Urinary bladder (tissue), 4 donors: ENCODE measurements around the gene FBXW12. TPM values are rescaled to one million over a fixed set of nuclear protein-coding genes. Genes with fewer than 3 reads are reported as not detected.

ENCODE experiments used
- DNase-seq: peaks from one replicate; pipeline ENCODE4 v3.0.0-alpha.2; 2015; ENCODE audit errors: extremely low spot score
- H3K27ac ChIP-seq: one replicate; pipeline ENCODE4 v1.5.1; 2013; ENCODE audit warnings: low read depth, mild to moderate bottlenecking, moderate library complexity
- H3K36me3 ChIP-seq: one replicate; pipeline ENCODE4 v1.6.1; 2013; ENCODE audit warnings: mild to moderate bottlenecking, moderate library complexity; ENCODE audit not compliant: insufficient read depth
- H3K4me1 ChIP-seq: one replicate; pipeline ENCODE4 v1.6.1; 2013; ENCODE audit warnings: mild to moderate bottlenecking, moderate library complexity; ENCODE audit not compliant: insufficient read depth
- H3K4me3 ChIP-seq: one replicate; pipeline ENCODE4 v1.5.1; 2013; ENCODE audit warnings: low read depth, low read length
- WGBS: extraction: QIAGEN DNeasy Blood & Tissue Kit; methylation state at CpG from one replicate; pipeline ENCODE4 v1.1.7; 2013; 5-methylcytosine and 5-hydroxymethylcytosine counted together
- polyA plus RNA-seq: library from polyadenylated mRNA; stranded (reverse); fragments of 200-250 nt; gene quantifications from one replicate; pipeline ENCODE4 v1.2.3, GENCODE V29; 2013
- total RNA-seq: library from RNA; depleted of rRNA; stranded (reverse); fragments of >200 nt; gene quantifications from one replicate; pipeline ENCODE4 v1.2.3, GENCODE V29; 2014
- donor health status: healthy with polysubstance abuse.
- donor health status: healthy.

The FBXW12 gene
- total and polyA plus RNA-seq, 2 donors, result 0.32 TPM; not detected in 1

DNA sequence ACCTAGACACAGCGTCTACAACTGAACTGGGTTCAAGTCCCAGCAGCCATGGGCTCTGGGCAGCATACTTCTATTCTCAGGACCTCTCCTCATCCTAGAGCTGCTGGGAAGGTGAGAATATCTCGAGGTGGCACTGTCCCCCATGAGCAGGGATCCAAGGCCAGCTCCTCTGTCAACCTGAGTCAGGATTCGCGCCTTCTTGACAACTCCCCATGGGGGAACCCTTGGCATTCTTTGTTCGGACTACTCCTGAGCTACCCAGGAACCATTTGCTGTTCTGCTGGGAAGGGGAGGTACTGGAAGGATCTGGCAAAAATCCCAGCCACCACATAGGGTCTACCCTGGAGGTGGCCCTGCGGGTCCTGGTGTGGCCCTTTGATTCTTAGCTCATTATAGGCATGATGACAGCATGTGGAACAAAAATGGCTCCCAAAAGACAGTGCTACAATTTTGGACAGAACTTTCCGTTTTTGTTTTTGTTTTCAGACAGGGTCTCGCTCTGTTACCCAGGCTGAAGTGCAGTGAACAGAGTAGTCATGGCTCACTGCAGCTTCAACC lies 35.6 kb downstream of the FBXW12 start:
- DNase-seq, result no peak
- peaks cover 1% of the 10 kb centered on the region for H3K36me3 ChIP-seq

DNA sequence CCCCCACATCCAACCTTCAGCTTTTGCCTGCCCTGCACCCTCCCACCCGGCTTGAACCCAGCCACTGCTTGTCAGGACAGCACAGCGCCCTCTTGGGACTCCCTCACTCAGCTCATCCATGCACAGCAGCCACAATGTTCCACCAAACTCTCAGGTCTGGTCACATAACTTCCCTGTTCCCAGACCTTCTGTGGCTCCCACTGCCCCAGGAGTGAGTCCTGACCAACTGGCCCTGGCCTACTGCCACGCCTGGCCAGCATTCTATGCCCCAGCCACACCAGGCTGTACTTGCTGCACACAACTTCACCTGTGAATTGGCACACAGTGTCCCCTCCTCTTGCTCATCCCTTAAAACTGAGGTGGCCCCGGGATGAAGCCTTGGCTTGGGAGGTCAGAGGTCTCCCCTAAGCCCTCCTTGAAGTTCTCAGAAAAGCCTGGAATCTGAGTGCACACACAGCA lies 36.8 kb downstream of the FBXW12 start:
- H3K4me1 ChIP-seq, result no peaks in the 10 kb centered on the region
- WGBS, result 86% methylated on average over 4 of the region's 4 CpGs
- no peak for DNase-seq
- peaks cover 2% of the 10 kb centered on the region for H3K36me3 ChIP-seq
- no peak overlapping the region for H3K27ac ChIP-seq
- no peak overlapping the region for H3K4me3 ChIP-seq

More for the DNA sequence above, 35.6 kb downstream of the FBXW12 start:
- no peaks in the 10 kb centered on the region for H3K4me1 ChIP-seq
- H3K4me3 ChIP-seq, result no peak overlapping the region
- 93% methylated on average over 8 of the region's 8 CpGs for WGBS
- H3K27ac ChIP-seq, result no peak overlapping the region

DNA sequence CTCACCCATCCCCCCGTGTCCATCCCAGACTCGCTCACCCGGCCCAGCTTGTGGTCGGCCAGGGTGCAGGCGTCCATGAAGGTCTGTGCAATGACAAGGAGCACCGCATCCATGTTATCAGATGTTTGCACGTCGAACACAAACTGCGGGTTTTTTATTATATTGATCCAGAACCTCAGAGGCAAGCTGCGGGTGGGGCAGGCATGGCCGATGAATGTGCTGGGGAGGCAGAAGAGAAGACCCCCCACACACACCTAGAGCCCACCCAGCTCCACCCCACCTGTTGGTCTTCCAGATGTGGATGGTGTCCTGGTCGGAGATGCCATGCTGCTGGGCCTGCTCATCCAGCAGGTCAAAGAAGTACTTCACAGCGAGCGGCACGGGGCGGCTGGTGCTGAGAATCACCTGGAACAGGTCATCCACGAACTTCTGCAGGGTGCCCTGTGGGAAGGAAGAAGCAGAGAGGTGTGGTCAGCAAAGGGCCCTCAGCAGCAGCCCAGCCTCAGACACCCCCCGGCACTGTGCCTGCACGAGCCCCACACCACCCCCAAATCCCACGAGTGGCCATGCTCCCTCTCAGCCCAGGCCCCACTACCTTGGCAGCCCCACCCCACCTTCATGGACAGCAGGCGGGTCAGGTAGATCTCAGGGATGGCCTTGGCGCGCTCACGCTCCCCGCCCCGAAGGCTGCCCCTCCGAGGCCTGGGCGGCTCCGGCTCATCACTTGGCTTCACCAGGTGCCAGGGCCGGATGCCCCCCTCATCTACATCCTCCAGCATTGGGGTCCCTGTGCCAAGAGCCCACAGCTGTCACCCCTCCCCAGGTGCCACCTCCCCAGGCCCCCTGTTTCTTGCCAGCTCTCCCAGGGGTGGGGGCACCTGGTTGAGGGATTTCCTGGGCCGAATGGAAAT lies 37.5 kb downstream of the FBXW12 start:
- H3K27ac ChIP-seq, result no peak overlapping the region
- H3K4me3 ChIP-seq, result no peak overlapping the region
- 92% methylated on average over 31 of the region's 31 CpGs for WGBS
- H3K4me1 ChIP-seq, result no peaks in the 10 kb centered on the region
- DNase-seq, result no peak
- H3K36me3 ChIP-seq, result peaks cover 2% of the 10 kb centered on the region

DNA sequence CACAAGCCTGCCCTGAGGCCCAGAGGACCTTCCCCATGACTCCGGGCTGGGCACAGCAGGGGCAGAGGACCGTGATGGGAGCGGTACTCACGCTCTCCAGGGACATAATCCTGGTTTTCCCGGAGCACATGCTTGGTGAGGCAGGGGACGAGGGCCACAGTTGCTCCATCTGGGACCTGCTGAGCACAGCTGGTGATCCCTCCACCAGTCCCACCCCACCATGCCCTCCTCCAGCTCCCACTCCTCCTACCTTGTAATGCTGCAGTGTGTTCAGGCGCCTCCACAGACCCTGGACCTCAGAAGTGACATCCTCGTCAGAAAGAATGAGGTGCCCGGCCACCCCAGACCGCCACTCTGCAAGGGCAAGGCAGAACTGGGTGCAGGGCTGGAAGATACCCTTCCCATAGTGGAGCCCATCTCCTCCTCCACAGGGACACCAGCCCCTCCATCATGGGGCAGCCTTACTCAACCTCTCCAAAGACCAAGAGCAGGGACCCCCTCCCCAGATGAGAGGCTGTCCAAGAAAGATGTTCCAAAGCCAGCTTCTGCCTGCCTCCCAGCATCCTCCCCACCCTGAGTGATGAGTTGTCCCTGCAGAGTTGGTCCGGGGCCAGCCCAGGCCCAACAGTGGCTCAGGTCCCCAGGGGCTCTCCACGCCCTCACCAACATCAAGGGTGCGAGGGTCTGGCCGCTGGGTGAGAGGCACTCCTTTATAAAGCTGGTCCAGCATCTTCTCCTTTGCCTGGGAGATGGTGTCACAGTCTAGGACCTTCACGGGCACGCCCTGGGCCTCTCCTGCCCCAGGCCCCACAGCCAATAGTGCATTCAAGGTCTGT lies 38.4 kb downstream of the FBXW12 start:
- H3K36me3 ChIP-seq, result peaks cover 2% of the 10 kb centered on the region
- H3K27ac ChIP-seq, result no peak overlapping the region
- DNase-seq, result no peak
- WGBS, result 95% methylated on average over 16 of the region's 16 CpGs
- no peaks in the 10 kb centered on the region for H3K4me1 ChIP-seq
- no peak overlapping the region for H3K4me3 ChIP-seq

DNA sequence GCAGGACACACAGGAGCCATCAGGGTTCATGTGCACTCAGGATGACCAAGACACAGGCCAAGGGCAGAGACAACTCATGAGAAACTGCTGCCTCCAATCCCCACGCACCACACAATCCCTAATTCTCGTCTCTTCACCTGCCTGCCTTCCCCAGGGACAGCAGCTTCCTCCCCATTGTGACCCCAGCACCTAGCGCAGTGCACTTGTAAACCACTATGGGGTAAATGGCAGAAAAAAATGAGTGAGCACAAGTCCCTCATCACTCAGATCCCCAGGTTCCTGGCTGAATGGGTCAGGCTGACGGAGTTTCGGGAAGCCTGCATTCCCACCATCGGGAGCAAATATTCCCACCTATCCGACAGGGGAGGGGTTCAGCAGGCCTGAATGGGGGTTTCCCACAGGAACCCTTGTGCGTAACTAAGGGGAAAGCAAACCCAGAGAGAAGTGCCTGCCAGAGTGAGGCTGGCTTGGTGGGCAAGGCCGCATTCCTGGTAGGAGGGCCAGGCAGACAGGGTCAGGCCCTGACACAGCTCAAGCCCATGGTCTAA lies 39.1 kb downstream of the FBXW12 start:
- DNase-seq, result no peak
- Histone ChIP-seq H3K27ac (no peak overlapping the region), H3K36me3 (peaks cover 2% of the 10 kb centered on the region), H3K4me1 (no peaks in the 10 kb centered on the region), H3K4me3 (no peak overlapping the region)
- WGBS, result 94% methylated on average over 9 of the region's 9 CpGs

DNA sequence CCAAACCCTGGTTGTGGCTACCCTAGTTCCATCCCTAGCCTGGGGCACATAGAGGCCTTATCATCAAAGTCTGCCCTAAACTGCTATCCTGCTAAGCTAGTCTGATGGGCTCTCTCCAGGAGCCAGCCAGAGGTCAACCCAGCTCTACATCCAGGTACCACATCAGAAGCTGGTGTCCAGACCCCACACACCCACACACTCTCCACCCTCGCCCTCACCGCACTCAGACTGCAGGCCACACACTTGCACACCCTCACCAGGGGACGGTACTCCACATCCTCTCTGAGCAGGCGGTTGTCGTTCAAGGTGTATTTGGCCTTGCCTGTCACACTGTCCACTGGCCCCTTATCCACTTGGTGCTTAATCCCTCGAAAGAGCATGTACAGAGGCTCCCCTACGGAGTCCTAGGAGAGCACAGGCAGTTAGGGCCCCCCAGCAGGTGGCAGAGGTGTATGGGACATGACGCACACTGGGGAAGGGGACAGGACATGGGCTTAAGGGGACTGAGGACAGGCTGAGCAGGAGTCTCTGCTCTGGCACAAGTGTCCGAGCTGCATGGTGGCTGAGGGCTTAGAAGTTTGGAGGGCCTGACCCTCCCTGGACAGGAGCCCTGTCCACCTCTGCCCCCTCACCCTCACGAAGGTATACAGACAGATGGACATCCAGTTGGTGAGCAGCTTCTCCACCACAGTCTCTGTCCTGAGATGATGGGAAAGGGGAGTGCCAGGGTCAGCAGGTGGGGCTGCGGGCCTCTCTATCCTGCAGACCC lies 39.8 kb downstream of the FBXW12 start:
- WGBS, result 93% methylated on average over 11 of the region's 11 CpGs
- no peaks in the 10 kb centered on the region for H3K4me1 ChIP-seq
- DNase-seq, result no peak
- peaks cover 2% of the 10 kb centered on the region for H3K36me3 ChIP-seq
- H3K4me3 ChIP-seq, result no peak overlapping the region
- H3K27ac ChIP-seq, result no peak overlapping the region

DNA sequence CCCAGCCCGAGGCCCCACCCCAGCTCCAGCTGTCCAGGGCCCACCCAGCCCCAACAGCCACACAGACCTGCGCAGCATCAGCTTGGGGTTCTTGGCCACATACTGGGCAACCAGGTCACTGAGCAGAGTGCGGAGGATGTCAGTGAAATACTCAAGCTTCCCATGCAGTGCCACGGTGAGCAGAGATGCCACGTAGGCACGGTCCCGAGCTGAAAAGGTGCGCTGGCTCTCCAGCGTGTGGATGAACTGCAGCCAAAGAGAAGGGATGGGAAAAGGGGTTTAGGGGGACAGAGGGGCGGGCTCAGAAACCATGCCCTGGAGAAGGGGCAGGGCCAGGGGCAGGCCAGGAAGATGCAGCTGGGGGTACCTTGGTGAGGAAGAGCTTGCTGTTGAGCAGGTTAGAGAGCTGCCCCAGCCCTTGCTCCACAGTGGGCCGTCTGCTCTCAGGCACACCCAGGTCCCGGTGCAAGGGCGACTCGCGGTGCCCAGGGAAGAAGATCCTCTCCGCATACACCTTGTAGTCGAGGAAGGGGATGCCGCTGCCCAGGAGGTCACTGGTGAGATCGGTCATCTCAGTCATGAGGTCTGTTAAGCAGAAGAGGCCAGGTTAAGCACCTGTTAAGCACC lies 40.5 kb downstream of the FBXW12 start:
- DNase-seq, result no peak
- H3K27ac ChIP-seq, result no peak overlapping the region
- peaks cover 2% of the 10 kb centered on the region for H3K36me3 ChIP-seq
- no peak overlapping the region for H3K4me3 ChIP-seq
- WGBS, result 94% methylated on average over 19 of the region's 19 CpGs
- no peaks in the 10 kb centered on the region for H3K4me1 ChIP-seq

DNA sequence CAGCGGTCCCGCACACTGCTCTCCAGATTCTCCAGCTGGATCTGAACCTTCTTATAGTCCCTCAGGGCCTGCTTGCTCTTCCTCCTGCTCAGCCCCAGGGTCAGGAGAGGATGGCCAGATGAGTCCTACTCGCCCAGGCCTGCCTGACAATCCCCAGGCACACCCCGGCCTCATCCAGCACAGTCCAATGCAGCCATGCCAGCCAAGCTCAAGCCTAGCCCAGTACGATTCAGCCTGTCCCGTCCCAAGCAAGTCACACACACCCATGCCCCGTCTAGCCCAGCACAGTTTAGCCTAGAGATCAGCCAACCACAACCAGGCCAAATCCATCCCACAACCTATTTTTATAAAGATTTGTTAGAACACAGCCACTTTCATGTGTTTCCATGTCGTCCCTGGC lies 41.1 kb downstream of the FBXW12 start:
- Histone ChIP-seq H3K4me1 (no peaks in the 10 kb centered on the region), H3K36me3 (peaks cover 2% of the 10 kb centered on the region), H3K27ac (no peak overlapping the region), H3K4me3 (no peak overlapping the region)
- WGBS, result 84% methylated on average over 8 of the region's 8 CpGs
- no peak for DNase-seq

DNA sequence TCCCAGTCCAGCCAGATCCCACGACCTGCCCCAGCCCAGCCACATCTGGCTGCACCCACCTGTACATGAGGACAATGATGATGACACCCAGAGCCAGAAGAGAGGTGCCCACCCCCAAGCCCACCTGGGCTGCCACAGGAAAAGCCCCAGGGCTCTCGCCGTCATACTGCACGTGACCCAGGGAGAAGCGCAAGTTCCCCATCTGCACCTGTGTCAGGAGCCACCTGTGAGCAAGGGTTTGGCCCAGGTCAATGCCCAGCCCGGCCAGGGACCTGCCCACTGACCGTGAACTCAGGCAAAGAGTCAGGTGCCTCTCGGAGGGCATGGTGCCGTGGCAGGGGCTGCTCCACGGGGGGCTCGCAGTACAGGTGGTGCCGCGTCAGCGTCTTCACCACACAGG lies 41.6 kb downstream of the FBXW12 start:
- Histone ChIP-seq H3K4me3 (no peak overlapping the region), H3K27ac (no peak overlapping the region), H3K36me3 (peaks cover 2% of the 10 kb centered on the region), H3K4me1 (no peaks in the 10 kb centered on the region)
- 93% methylated on average over 14 of the region's 14 CpGs for WGBS
- no peak for DNase-seq

DNA sequence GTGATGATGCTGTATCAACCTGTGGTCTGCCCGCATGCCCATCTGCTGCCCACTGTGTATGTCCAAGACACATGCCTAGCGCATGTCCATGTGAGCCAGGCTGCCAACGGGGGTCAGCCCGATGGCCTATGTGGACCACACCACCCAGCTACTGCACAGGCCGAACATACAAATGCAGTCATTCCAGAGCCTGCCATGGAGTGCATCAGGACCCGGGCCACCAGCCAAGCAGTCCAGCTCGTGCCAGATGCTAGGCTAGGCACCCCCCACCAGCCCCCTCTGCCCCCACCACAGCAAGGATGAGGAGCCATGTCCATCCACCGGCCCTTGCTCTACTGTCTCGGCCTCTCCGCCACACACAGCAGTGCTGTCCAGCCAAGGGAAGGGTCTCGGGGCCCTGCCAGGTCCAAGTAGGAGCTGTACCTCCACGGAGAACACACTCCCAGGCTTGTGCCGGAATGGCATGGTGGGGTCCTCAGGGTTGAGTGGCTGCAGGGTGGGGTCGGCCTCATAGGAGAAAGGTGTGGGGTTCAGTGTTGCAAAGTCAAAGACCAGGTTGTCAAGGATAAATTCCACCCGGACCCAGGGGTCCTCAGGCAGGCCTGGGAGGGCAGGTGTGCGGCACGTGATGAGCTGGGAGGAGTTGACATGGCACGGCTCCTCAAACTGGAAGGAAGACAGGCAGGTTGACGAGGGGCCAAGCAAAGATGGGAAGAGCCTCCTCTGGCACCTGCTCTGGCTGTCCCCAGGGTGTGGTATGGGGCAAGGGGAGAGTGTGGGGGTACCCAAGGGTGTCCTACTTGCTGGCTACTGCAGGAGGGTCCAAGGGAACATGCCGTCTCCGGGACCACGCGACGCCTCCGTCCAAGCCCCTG lies 42.6 kb downstream of the FBXW12 start:
- H3K4me3 ChIP-seq, result no peak overlapping the region
- no peak overlapping the region for H3K27ac ChIP-seq
- WGBS, result 85% methylated on average over 25 of the region's 25 CpGs
- no peak for DNase-seq
- no peaks in the 10 kb centered on the region for H3K4me1 ChIP-seq
- H3K36me3 ChIP-seq, result peaks cover 2% of the 10 kb centered on the region

DNA sequence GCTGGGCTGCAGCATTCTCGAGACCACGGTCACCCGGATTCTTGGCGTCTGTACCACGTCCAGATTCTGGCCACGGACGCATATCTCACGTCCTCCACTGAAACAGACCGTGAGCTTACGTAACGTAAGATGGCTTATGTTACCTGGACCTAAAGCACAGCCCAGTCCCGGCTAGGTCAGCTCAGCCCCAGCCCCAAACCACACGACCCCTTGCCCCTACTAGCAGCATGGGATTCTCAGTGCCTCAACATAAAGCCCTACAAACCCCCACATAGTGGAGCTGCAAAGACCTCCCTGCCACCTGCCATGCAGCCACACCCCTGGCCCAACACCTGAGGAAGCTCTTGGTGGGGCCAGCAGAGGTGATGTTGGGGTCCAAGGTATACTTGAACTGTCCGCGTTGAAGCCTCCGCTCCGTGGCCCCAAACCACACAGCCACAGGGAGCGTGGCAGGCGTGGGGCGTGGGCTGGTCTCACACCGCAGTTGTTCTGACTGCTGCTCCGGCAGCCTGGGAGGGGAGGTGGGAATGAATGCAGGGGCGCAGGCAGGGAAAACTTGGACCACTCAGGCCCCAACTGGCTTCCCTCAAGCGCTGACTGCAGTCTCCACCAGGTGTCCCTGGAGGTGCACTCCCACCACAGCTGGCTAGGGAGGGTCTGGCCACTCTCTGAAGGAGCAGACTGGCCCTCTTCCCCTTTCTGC lies 43.4 kb downstream of the FBXW12 start:
- H3K27ac ChIP-seq, result no peak overlapping the region
- no peak for DNase-seq
- H3K36me3 ChIP-seq, result peaks cover 2% of the 10 kb centered on the region
- whole genome bisulfite sequencing, result 89% methylated on average over 24 of the region's 24 CpGs
- no peaks in the 10 kb centered on the region for H3K4me1 ChIP-seq
- H3K4me3 ChIP-seq, result no peak overlapping the region
